H1 (cell line): ENCODE measurements around the gene ZFP91. TPM values are rescaled to one million over a fixed set of nuclear protein-coding genes. Genes with fewer than 3 reads are reported as not detected.

Experiments used
- CTCF ChIA-PET: fragments of 300-600 bp; sonication (Branson Sonifier 250); formaldehyde crosslinking; loops from one replicate; lab custom pipeline; 2021; ENCODE audit not compliant: partially characterized antibody; lab: Charles Lee
- POLR2A ChIA-PET: fragments of 300-600 bp; sonication (Branson Sonifier 250); formaldehyde crosslinking; loops from one replicate; lab custom pipeline; 2021; ENCODE audit warnings: inconsistent platforms; ENCODE audit not compliant: partially characterized antibody; lab: Charles Lee
- DNase-seq, 2 experiments: peaks; one replicate each; pipeline versions ENCODE4 v3.0.0 to v3.0.0-alpha.2; 2010 to 2022; ENCODE audit warnings: low spot score in 2 of 2, low read depth in 1 of 2, mixed read lengths in 1 of 2
- FAIRE-seq: peaks from 2 replicates; lab custom pipeline; 2011; peaks lifted over from hg19 to GRCh38; lab: Jason Lieb, UNC
- H2AFZ ChIP-seq: 2 replicates; pipeline ENCODE4 v1.8.1; 2012; ENCODE audit warnings: low read length, inconsistent platforms
- H2AK5ac ChIP-seq: 2 replicates; pipeline ENCODE4 v1.6.1; 2013; ENCODE audit warnings: low read depth, low read length
- H2BK120ac ChIP-seq: replicated peaks from 2 replicates; pipeline ENCODE3; 2013; ENCODE audit warnings: low read depth, low read length, inconsistent platforms
- H2BK12ac ChIP-seq: 2 replicates; pipeline ENCODE4 v1.6.1; 2013; ENCODE audit warnings: low read depth, low read length
- H2BK15ac ChIP-seq: 2 replicates; pipeline ENCODE4 v1.6.1; 2013; ENCODE audit warnings: low read length
- H2BK20ac ChIP-seq: 2 replicates; pipeline ENCODE4 v1.6.1; 2013; ENCODE audit warnings: low read length
- H2BK5ac ChIP-seq: 2 replicates; pipeline ENCODE4 v1.6.1; 2013; ENCODE audit warnings: low read depth, low read length
- H3K14ac ChIP-seq: 2 replicates; pipeline ENCODE4 v1.6.1; 2013; ENCODE audit warnings: inconsistent platforms; ENCODE audit not compliant: insufficient read length
- H3K18ac ChIP-seq: 2 replicates; pipeline ENCODE4 v1.6.1; 2013; ENCODE audit warnings: low read length; ENCODE audit errors: extremely low read depth
- H3K23ac ChIP-seq: 2 replicates; pipeline ENCODE4 v1.6.1; 2013; ENCODE audit warnings: inconsistent platforms; ENCODE audit not compliant: insufficient read length
- H3K23me2 ChIP-seq: 2 replicates; pipeline ENCODE4 v1.6.1; 2013; ENCODE audit warnings: low read depth, low read length
- H3K27ac ChIP-seq: 2 replicates; pipeline ENCODE4 v1.6.1; 2011; ENCODE audit warnings: low read depth, low read length, inconsistent platforms
- H3K27me3 ChIP-seq, 4 experiments: replicated peaks in 1 of 4; 1 replicate in 1 of 4; 2 replicates in 3 of 4; pipeline versions ENCODE4 v1.6.1 to v1.8.1; 2011 to 2013; ENCODE audit warnings: low read length in 3 of 4, mild to moderate bottlenecking in 3 of 4, inconsistent platforms in 2 of 4, mixed read lengths in 2 of 4, moderate library complexity in 1 of 4; ENCODE audit not compliant: control insufficient read depth in 3 of 4, insufficient read depth in 3 of 4; ENCODE audit errors: extremely low read depth in 1 of 4
- H3K36me3 ChIP-seq, 4 experiments: 2 replicates each; pipeline versions ENCODE4 v1.6.1 to v1.8.1; 2011 to 2013; ENCODE audit warnings: mild to moderate bottlenecking in 4 of 4, low read length in 3 of 4, moderate library complexity in 2 of 4, control low read depth in 1 of 4, inconsistent platforms in 1 of 4; ENCODE audit not compliant: insufficient read depth in 4 of 4, control insufficient read depth in 2 of 4
- H3K4ac ChIP-seq: replicated peaks from 2 replicates; pipeline ENCODE3; 2013; ENCODE audit warnings: low read length, low read depth, mixed read lengths, inconsistent platforms; ENCODE audit not compliant: insufficient read length
- H3K4me1 ChIP-seq, 4 experiments: replicated peaks in 1 of 4; 1 replicate in 1 of 4; 2 replicates in 3 of 4; pipeline versions ENCODE4 v1.6.1 to v1.8.1; 2011 to 2013; ENCODE audit warnings: low read length in 3 of 4, inconsistent platforms in 2 of 4, mixed read lengths in 1 of 4; ENCODE audit not compliant: insufficient read depth in 4 of 4, control insufficient read depth in 3 of 4
- H3K4me2 ChIP-seq, 2 experiments: 2 replicates each; pipeline versions ENCODE4 v1.6.1 to v1.8.1; 2011 to 2013; ENCODE audit warnings: low read depth in 2 of 2, low read length in 2 of 2, control low read depth in 1 of 2, inconsistent platforms in 1 of 2, mild to moderate bottlenecking in 1 of 2; ENCODE audit not compliant: insufficient read depth in 1 of 2
- H3K4me3 ChIP-seq, 4 experiments: fragments of 200-600, 300-600 bp in 1 of 4; sonication (generic), shearing (Covaris generic), sonication (Bioruptor Twin) in 1 of 4; 2 replicates each; pipeline versions ENCODE4 v1.5.1 to v1.8.1; 2011 to 2016; ENCODE audit warnings: low read length in 4 of 4, low read depth in 3 of 4, control low read depth in 2 of 4, inconsistent platforms in 2 of 4, mild to moderate bottlenecking in 2 of 4, mixed read lengths in 1 of 4, moderate library complexity in 1 of 4; ENCODE audit not compliant: insufficient read depth in 2 of 4; ENCODE audit errors: extremely low read depth in 1 of 4
- H3K56ac ChIP-seq: replicated peaks from 2 replicates; pipeline ENCODE3; 2013; ENCODE audit warnings: low read depth, mild to moderate bottlenecking, mixed read lengths, low read length, inconsistent platforms; ENCODE audit not compliant: insufficient read length
- H3K79me1 ChIP-seq: 2 replicates; pipeline ENCODE4 v1.6.1; 2013; ENCODE audit warnings: low read depth, low read length, control low read depth
- H3K79me2 ChIP-seq, 2 experiments: 2 replicates each; pipeline versions ENCODE4 v1.6.1 to v1.8.1; 2012 to 2013; ENCODE audit warnings: low read length in 2 of 2, mild to moderate bottlenecking in 2 of 2, inconsistent platforms in 1 of 2; ENCODE audit not compliant: insufficient read depth in 2 of 2, control insufficient read depth in 1 of 2
- H3K9ac ChIP-seq, 4 experiments: replicated peaks in 1 of 4; 1 replicate in 1 of 4; 2 replicates in 3 of 4; pipeline versions ENCODE4 v1.6.1 to v1.8.1; 2011 to 2013; ENCODE audit warnings: low read depth in 3 of 4, low read length in 3 of 4, control low read depth in 2 of 4, mild to moderate bottlenecking in 2 of 4, moderate library complexity in 2 of 4, inconsistent platforms in 1 of 4; ENCODE audit errors: extremely low read depth in 1 of 4
- H3K9me3 ChIP-seq, 2 experiments: 2 replicates each; pipeline versions ENCODE4 v1.6.1 to v1.8.1; 2012 to 2013; ENCODE audit warnings: mild to moderate bottlenecking in 2 of 2, moderate library complexity in 2 of 2, control low read depth in 1 of 2, inconsistent platforms in 1 of 2, low read depth in 1 of 2, low read length in 1 of 2, mixed read lengths in 1 of 2; ENCODE audit not compliant: insufficient read depth in 2 of 2
- H4K20me1 ChIP-seq, 2 experiments: replicated peaks in 1 of 2; 2 replicates each; pipeline versions ENCODE3 to v1.8.1; 2011 to 2013; ENCODE audit warnings: inconsistent platforms in 2 of 2, low read length in 2 of 2, mild to moderate bottlenecking in 1 of 2; ENCODE audit not compliant: insufficient read depth in 2 of 2, control insufficient read depth in 1 of 2
- H4K5ac ChIP-seq: 2 replicates; pipeline ENCODE4 v1.6.1; 2013; ENCODE audit warnings: low read length, low read depth, mixed read lengths, inconsistent platforms; ENCODE audit not compliant: insufficient read length
- H4K8ac ChIP-seq: 2 replicates; pipeline ENCODE4 v1.8.0; 2013; ENCODE audit warnings: mild to moderate bottlenecking, moderate library complexity, low read length, inconsistent platforms; ENCODE audit not compliant: insufficient read depth; ENCODE audit errors: extremely low read depth
- H4K91ac ChIP-seq: replicated peaks from 2 replicates; pipeline ENCODE3; 2013; ENCODE audit warnings: low read length, mixed read lengths, inconsistent platforms; ENCODE audit not compliant: insufficient read length
- BACH1 ChIP-seq: IDR thresholded peaks from 2 replicates; pipeline ENCODE4 v1.6.1; 2012; ENCODE audit warnings: low read length, improper control_type of control experiment
- BRCA1 ChIP-seq: IDR thresholded peaks from 2 replicates; pipeline ENCODE4 v1.6.1; 2012; ENCODE audit warnings: low read depth, low read length, improper control_type of control experiment
- E2F6 ChIP-seq: IDR thresholded peaks from 2 replicates; pipeline ENCODE4 v1.6.1; 2012; ENCODE audit warnings: inconsistent platforms
- RBBP5 ChIP-seq: IDR thresholded peaks from 2 replicates; pipeline ENCODE4 v1.7.1; 2012; ENCODE audit warnings: low read depth, mild to moderate bottlenecking, inconsistent platforms, low read length, moderate library complexity, borderline replicate concordance
- SP2 ChIP-seq: IDR thresholded peaks from 2 replicates; pipeline ENCODE4 v1.6.1; 2012; ENCODE audit warnings: mild to moderate bottlenecking, low read length, inconsistent platforms
- WGBS, 2 experiments: shearing (Covaris generic) in 1 of 2; methylation state at CpG; one replicate each; pipeline versions ENCODE4 v1.1.6 to v1.1.7; 2013 to 2015; ENCODE audit warnings: low lambda C conversion rate in 2 of 2, mixed read lengths in 2 of 2, inconsistent platforms in 1 of 2, low coverage in 1 of 2, missing lambda C conversion rate in 1 of 2; ENCODE audit not compliant: insufficient replicate concordance in 2 of 2, insufficient coverage in 1 of 2, insufficient read length in 1 of 2; ENCODE audit errors: extremely low coverage in 1 of 2, missing lambda C conversion rate in 1 of 2; 5-methylcytosine and 5-hydroxymethylcytosine counted together
- polyA plus RNA-seq, 7 experiments: library from polyadenylated mRNA; depleted of rRNA in 3 of 7; stranded (reverse) in 5 of 7; unstranded in 2 of 7; fragments of >200 nt in 5 of 7; fragments of 200-250 nt in 2 of 7; gene quantifications; 1 replicate in 5 of 7; 2 replicates in 1 of 7; 4 replicates in 1 of 7; pipeline versions ENCODE4 v1.2.1 to v1.2.3, GENCODE V29; 2011 to 2013; ENCODE audit warnings: missing spikeins in 2 of 7, mixed read lengths in 2 of 7
- total RNA-seq: library from RNA; stranded (reverse); fragmentation: NEBNext Ultra II Directional; extraction: Animal tissue kit (Norgen Biotek cat#: 25700); gene quantifications from 2 replicates; pipeline ENCODE4 v1.2.1, GENCODE V29; 2021

ZFP91 gene
- total and polyA plus RNA-seq, 2 of the 8 experiments (the other 6 are each of a cell fraction or from before 2014, with no cell fraction given), result 10.7 to 29.0 TPM

- peak; percentile 69 to 88 for DNase-seq
- no peak overlapping the region for H3K14ac ChIP-seq
- H2AFZ ChIP-seq, result peak overlapping the region; percentile 76; the same call in 1 of the 2 replicates
- ChIA-PET POLR2A (interaction anchor here (0.6 kb wide), 1 partner anchor 251 kb away, joined by 3 read pairs; no protein-coding TSS in a partner anchor), CTCF (interaction anchor here (1.1 to 6.8 kb wide), 13 partner anchors 12 to 507 kb away, joined by 3 to 52 read pairs (median 4); no protein-coding TSS in a partner anchor)
- H3K27me3 ChIP-seq, result no peaks in the 10 kb centered on the region
- no peak overlapping the region for H4K91ac ChIP-seq
- H3K23me2 ChIP-seq, result no peaks in the 10 kb centered on the region
- H3K4ac ChIP-seq, result no peak overlapping the region
- no peak overlapping the region for H3K18ac ChIP-seq
- H2AK5ac ChIP-seq, result no peak overlapping the region
- no peak overlapping the region for H2BK15ac ChIP-seq
- H4K5ac ChIP-seq, result no peak overlapping the region
- peak; percentile 75 for FAIRE-seq
- H3K9me3 ChIP-seq, result no peaks in the 10 kb centered on the region
- no peaks in the 10 kb centered on the region for H3K79me2 ChIP-seq
- H3K56ac ChIP-seq, result no peak overlapping the region
- H2BK120ac ChIP-seq, result no peak overlapping the region
- H4K8ac ChIP-seq, result no peak overlapping the region
- H4K20me1 ChIP-seq, result no peaks in the 10 kb centered on the region
- no peak overlapping the region for H3K27ac ChIP-seq
- no peak overlapping the region for H2BK5ac ChIP-seq
- no peak overlapping the region for H3K23ac ChIP-seq
- H3K36me3 ChIP-seq, result no peaks in the 10 kb centered on the region
- H3K4me3 ChIP-seq, result no peak overlapping the region
- H2BK12ac ChIP-seq, result no peak overlapping the region
- H3K79me1 ChIP-seq, result no peaks in the 10 kb centered on the region
- WGBS, 2 experiments, result 47% methylated on average over 12 of the region's 12 CpGs; no CpG with 5 or more reads in 1 of the 2 experiments
- H3K9ac ChIP-seq, result no peak overlapping the region
- H3K4me1 ChIP-seq, result peaks cover 0 to 7% (median 3%) of the 10 kb centered on the region in 4 experiments; a peak in 3 of 7 replicates
- no peak overlapping the region for H3K4me2 ChIP-seq
- no peak overlapping the region for H2BK20ac ChIP-seq
- TF ChIP-seq RBBP5 (no peak), BACH1 (no peak), BRCA1 (no peak), SP2 (no peak), E2F6 (peak; percentile 34; the same call in 1 of the 2 replicates)
Observed at GRCh38 chr11:58654079-58654907, 75.4 kb downstream of the ZFP91 start.
